ENCODE data around the gene SCO2. TPM values are rescaled to one million over a fixed set of nuclear protein-coding genes. Genes with fewer than 3 reads are reported as not detected.

SCO2 gene
- total RNA-seq, 3 donors from 2014 or later: 1.9 to 6.6 (median 4.3) TPM

GRCh38 chr22:50517495-50518260 lies 7.7 kb downstream of the SCO2 start:
- Histone ChIP-seq H3K4me3 (no peak overlapping the region), H3K27ac (no peak overlapping the region), H3K27me3 (no peaks in the 10 kb centered on the region), H3K9me3 (no peaks in the 10 kb centered on the region), H3K36me3 (peaks cover 7% of the 10 kb centered on the region), H3K4me1 (no peaks in the 10 kb centered on the region)
- intact Hi-C loops (cut with DNase I; ENCODE audit: low total_unique reads): no loop called here
- no peak for DNase-seq (ENCODE audit: low spot score in 2 of 2)
- TF ChIP-seq POLR2AphosphoS5 (IDR thresholded peaks at IDR 0.05) (no peak), POLR2A (IDR thresholded peaks at IDR 0.05) (no peak), CTCF (IDR thresholded peaks at IDR 0.05) (no peak)

- TF ChIP-seq CTCF (IDR thresholded peaks at IDR 0.05): no peak
- no peak for TF ChIP-seq POLR2AphosphoS5 (IDR thresholded peaks at IDR 0.05)
- TF ChIP-seq POLR2A (IDR thresholded peaks at IDR 0.05): no peak
- no peak for DNase-seq (ENCODE audit: low spot score in 2 of 2)
- H3K27me3 ChIP-seq: no peaks in the 10 kb centered on the region
- no peaks in the 10 kb centered on the region for H3K4me1 ChIP-seq
- intact Hi-C loops (cut with DNase I; ENCODE audit: low total_unique reads): no loop called here
- peaks cover 1% of the 10 kb centered on the region for H3K36me3 ChIP-seq
- H3K9me3 ChIP-seq: no peaks in the 10 kb centered on the region
- no peak overlapping the region for H3K4me3 ChIP-seq
- no peak overlapping the region for H3K27ac ChIP-seq
Measured at GRCh38 chr22:50516891-50517290, 8.5 kb downstream of the SCO2 start.

- Histone ChIP-seq H3K9me3 (no peaks in the 10 kb centered on the region), H3K4me3 (no peak overlapping the region), H3K27me3 (no peaks in the 10 kb centered on the region), H3K4me1 (no peaks in the 10 kb centered on the region), H3K27ac (no peak overlapping the region), H3K36me3 (no peaks in the 10 kb centered on the region)
- TF ChIP-seq POLR2AphosphoS5 (IDR thresholded peaks at IDR 0.05): no peak
- TF ChIP-seq CTCF (IDR thresholded peaks at IDR 0.05): no peak
- TF ChIP-seq POLR2A (IDR thresholded peaks at IDR 0.05): no peak
- no peak for DNase-seq (ENCODE audit: low spot score in 2 of 2)
- intact Hi-C loops (cut with DNase I; ENCODE audit: low total_unique reads): no loop called here
Measured at GRCh38 chr22:50516068-50516467, 9.3 kb downstream of the SCO2 start.

- H3K36me3 ChIP-seq: no peaks in the 10 kb centered on the region
- no peak overlapping the region for H3K27ac ChIP-seq
Measured at GRCh38 chr22:50513175-50513574, 12.2 kb downstream of the SCO2 start.

More at GRCh38 chr22:50513175-50513574, 12.2 kb downstream of the SCO2 start:
- Histone ChIP-seq H3K27me3 (no peaks in the 10 kb centered on the region), H3K9me3 (no peaks in the 10 kb centered on the region), H3K4me3 (no peak overlapping the region), H3K4me1 (peaks cover 0 to 8% of the 10 kb centered on the region in 2 donors)
- no peak for TF ChIP-seq POLR2AphosphoS5 (IDR thresholded peaks at IDR 0.05)
- TF ChIP-seq POLR2A (IDR thresholded peaks at IDR 0.05): no peak
- no peak for TF ChIP-seq CTCF (IDR thresholded peaks at IDR 0.05)
- no peak for DNase-seq (ENCODE audit: low spot score in 2 of 2)
- intact Hi-C loops (cut with DNase I; ENCODE audit: low total_unique reads): no loop called here

Measured in breast epithelium (tissue), 4 donors.